DMS79 treated with DMSO at 0.1 percent for 48 hours (cell line): Measurements from ENCODE around the gene AGAP3.

Experiments used
- DNase-seq: peaks from one replicate; lab custom pipeline; 2025; lab: John Stamatoyannopoulos, UW

Gene AGAP3

DNA sequence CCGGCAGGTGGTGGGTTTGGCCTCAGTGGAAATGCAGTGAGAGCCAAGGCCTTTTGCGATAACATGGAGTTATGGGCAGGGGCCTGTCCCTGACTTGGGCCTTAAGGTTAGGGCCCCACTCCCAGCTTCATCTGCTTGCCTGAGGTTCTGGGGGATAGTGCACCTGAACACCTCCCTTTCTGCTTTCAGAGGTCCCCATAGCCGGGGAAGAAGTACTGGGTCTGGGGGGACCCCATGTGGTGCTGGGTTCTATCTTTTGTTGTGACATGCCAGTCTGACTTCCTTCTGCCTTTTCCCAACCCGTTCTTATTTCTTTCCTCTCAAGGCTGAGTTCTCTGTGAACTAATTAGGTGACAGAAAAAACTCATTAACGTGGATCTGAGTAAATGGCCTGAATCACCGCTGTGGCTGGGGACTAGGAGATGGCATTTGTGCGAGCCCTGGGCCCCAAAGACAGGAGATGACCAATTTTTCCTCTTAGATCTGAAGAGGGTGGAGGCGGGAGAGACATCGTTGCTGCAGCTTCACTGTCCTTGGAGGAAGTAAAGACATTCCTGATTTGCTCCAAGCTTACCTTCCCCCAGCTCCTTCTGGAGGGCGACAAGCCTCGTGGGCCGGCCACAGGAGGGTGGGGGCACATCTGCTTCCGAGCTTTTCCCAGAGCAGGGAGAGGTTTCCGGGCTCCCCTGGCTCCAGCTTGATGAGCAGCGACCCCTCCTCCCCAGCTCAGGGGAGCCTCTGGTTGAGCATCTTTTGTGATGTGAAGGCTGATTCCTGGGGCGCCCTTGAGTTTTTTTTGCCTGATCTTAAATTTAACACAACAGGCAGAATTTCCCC lies 2.0 kb downstream of the AGAP3 start:
- DNase-seq, result no peak

- DNase-seq, result no peak
These were observed 2.8 kb downstream of the AGAP3 start for GRCh38 chr7:151088856-151089699.

DNA sequence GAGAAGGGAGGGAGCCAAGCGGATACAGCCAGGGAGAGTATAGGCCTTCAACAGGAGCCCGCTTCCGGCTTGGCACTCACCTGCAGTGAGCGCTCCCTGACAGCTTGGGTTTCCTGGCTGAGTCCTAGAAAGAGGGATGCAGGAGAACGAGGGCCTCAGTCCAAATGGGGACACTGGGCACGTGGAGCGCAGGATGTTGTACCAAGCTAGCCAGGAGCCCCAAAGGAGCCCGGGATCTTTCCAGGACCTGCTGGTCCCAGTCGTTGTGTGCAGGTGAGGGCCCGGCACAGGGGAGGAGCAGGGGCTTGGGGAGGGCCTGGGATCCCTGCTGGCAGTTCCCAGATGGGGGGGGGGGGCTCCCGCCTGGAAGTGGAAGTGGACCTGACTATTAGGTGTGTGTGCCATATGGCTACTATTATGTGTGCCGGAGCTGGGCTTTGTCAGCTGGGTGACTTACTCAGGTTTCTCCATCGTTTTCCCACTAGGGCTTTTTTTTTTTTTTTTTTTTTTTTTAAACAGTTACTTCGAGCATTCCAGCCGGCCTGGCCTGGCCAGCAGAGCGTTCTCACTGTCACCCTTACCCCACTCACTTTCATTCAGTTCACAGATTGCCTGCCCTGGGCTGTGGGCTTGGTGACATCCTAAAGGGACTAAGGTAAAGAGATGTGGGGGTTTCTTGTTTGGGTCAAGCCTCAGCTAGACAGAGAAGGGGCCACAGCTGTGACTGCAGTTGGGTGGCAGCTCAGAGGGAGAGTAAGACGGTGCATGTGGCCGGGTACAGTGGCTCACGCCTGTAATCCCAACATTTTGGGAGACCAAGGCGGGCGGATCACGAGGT lies 3.8 kb downstream of the AGAP3 start:
- DNase-seq, result no peak

- DNase-seq, result no peak
These were observed 4.7 kb downstream of the AGAP3 start for GRCh38 chr7:151091003-151091402.

DNA sequence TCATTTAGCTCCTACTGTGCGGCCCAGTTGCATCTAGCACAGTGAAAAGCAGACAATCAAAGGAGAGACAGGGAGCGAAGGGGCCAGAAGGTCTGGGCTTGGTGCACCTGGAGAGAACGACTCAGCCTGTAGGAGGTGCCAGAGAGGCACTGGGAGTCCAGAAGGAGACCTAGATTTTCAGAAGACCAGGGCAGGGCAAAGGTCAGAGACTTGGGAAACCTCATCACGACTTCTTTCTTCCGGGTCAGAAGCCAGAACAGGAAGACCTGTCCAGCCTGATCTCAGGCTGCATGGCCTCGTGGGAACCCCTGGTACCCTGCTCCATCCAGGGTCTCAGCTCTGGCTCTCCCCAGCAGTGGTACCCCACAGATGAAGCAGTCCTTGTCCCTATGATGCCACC lies 5.2 kb downstream of the AGAP3 start:
- DNase-seq, result no peak

GRCh38 chr7:151091988-151092387 lies 5.7 kb downstream of the AGAP3 start:
- no peak for DNase-seq

GRCh38 chr7:151093748-151094147 lies 7.5 kb downstream of the AGAP3 start:
- DNase-seq, result no peak

DNA sequence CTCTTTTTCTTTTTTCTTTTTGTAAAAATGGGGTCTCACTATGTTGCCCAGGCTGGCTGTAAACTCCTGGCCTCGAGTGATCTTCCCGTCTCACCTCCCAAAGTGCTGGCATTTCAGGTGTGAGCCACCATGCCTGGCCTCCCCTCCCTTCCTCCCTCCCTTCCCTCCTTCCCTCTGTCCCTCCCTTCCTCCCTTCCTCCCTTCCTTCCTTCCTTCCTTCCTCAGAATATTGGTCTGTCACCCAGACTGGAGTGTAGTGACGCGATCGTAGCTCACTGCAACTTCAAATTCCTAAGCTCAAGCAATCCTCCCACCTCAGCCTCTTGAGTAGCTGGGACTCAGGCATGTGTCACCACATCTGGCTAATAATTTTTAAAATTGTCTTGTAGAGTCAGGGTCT lies 8.4 kb downstream of the AGAP3 start:
- no peak for DNase-seq

GRCh38 chr7:151095123-151095797 lies 9.0 kb downstream of the AGAP3 start:
- no peak for DNase-seq

GRCh38 chr7:151095828-151096475 lies 9.7 kb downstream of the AGAP3 start:
- DNase-seq, result no peak

DNA sequence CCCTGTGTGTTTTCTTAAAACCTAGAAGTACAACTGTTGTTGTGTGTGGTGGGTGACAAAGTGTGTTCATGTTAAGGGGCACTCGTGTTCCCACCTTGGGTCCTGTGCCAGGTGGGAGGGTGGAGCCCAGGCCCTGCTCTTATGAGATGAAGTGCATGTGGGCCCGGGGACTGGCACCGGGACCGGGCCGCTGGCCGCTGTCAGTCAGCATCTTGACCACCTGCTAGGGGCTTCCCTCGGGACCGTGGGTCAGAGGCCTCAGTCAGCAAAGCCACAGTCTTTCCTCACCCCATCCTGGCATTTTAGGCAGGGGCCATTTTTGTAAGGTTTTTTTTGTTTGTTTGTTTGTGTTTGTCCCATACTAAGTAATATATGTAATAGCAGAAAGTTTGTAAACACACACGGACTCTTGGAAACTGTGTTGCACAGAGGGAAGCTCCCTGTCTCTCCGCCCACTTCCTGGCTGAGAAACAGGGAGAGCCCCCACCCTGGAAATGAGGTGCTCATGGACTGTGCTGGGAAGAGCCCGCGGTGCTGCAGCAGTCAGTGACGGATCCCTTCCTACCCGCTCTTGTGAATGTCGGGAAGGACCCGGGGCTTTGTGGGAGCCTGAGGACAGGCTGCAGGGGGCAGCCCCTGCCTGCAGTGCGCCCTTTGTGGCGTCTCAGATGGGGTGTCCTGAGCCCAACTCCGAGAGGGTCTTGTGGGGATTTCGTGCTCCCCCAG lies 13.4 kb downstream of the AGAP3 start:
- DNase-seq, result no peak

DNA sequence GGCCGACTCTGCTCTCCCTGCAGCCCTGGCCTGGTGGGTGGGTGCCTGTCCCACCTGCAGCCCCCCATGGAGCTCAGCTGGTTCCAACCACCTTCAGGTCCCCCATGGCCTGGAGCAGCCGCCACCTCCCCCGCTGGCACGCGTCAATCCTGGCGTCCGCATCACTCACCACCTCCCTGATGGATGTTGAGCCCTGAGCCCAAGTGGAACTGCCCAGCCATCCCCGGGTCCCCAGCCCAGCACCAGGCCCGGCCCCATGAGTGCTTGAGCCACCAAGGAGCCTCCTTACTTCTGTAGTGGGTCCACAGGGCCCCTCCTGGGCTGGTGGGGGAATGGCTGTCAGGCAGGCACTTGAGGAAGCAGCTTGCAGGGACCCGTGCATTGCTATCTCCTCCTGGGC lies 14.6 kb downstream of the AGAP3 start:
- DNase-seq, result no peak

GRCh38 chr7:151101621-151102396 lies 15.5 kb downstream of the AGAP3 start:
- DNase-seq, result no peak

DNA sequence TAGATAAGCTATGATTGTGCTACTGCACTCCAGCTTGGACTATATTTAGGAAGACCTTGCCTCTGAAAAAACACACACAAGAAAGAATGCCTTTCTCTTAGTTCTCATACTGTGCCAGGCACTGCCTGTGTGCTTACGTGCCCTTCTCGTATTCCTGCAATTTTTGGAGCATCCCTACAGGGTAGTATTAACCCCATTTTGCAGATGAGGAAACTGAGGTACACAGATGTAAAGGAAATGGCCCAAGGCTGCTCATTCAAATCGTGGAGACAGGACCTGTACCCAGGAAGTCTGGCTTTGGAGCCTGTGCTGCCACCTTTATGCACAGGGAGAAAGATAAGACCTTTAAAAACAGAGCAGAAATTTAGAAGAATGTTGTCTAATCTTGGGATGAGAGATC lies 16.7 kb downstream of the AGAP3 start:
- no peak for DNase-seq

GRCh38 chr7:151103973-151104372 lies 17.7 kb downstream of the AGAP3 start:
- DNase-seq, result no peak

DNA sequence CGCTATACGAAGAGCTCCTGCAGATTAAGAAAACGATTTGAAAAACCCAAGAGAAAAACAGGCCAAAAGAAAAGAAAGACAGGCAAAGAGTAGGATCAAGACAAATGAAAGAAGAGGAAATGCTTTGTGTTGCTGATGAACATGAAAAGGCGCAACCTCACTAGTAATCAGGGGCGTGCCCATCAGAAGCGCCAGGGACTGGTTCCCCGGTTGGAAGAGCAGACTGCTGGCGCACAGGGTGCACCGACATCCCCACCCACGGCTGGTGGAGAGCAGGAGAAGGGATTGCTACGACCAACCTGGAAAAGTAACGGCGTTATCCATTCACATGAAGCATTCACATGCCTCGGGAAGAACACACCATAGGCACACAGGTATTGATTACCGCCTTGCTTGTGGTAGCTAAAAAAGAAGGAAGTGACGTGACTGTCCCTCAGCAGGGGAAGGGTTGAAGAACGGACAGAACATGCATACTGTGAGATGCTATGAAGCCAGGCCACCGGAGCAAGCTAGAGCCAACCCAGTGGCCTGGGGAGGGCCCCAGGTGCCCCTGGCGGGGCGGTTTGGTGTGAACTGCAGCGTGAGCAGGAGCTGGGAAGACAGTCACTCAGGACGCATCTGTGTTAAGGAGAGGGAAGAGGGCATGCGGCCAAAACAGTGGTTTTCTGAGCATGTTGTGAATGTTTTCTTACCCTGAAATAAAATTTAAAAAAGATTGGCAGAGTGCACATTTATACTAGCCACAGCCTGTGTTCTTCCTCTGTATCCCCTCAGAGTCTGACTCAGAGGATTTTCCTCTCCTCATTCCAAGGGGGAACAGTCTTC lies 18.3 kb downstream of the AGAP3 start:
- no peak for DNase-seq

GRCh38 chr7:151107882-151108281 lies 21.6 kb downstream of the AGAP3 start:
- no peak for DNase-seq

- DNase-seq, result no peak
These were observed 23.1 kb downstream of the AGAP3 start for GRCh38 chr7:151109094-151110048.
